HK-2 (cell line): ENCODE measurements around the gene NRTN.

Experiments
- DNase-seq: peaks from one replicate; pipeline ENCODE4 v3.0.0-alpha.2; 2018; ENCODE audit not compliant: unreplicated experiment

Gene NRTN

GRCh38 chr19:5814123-5814851 is 9.4 kb downstream of the NRTN start:
- no peak for DNase-seq

- no peak for DNase-seq
These were observed 10.0 kb downstream of the NRTN start for GRCh38 chr19:5814852-5815246.

- DNase-seq: no peak
These were observed 12.4 kb downstream of the NRTN start for GRCh38 chr19:5817218-5817617.

GRCh38 chr19:5818594-5818993 is 13.7 kb downstream of the NRTN start:
- DNase-seq: no peak

- no peak for DNase-seq
These were observed 15.9 kb downstream of the NRTN start for GRCh38 chr19:5820785-5821184.

GRCh38 chr19:5821521-5822180 is 16.8 kb downstream of the NRTN start:
- no peak for DNase-seq

- DNase-seq: no peak
These were observed 17.4 kb downstream of the NRTN start for GRCh38 chr19:5822181-5822844.

GRCh38 chr19:5823579-5824281 is 18.9 kb downstream of the NRTN start:
- no peak for DNase-seq

GRCh38 chr19:5824751-5825150 is 19.9 kb downstream of the NRTN start:
- DNase-seq: no peak

- DNase-seq: no peak
These were observed 20.3 kb downstream of the NRTN start for GRCh38 chr19:5825178-5825577.

- DNase-seq: no peak
These were observed 21.9 kb downstream of the NRTN start for GRCh38 chr19:5826531-5827341.

GRCh38 chr19:5827342-5827890 is 22.5 kb downstream of the NRTN start:
- no peak for DNase-seq

GRCh38 chr19:5827891-5828660 is 23.2 kb downstream of the NRTN start:
- peak; percentile 98 for DNase-seq

GRCh38 chr19:5828661-5829566 is 24.0 kb downstream of the NRTN start:
- peak; percentile 70 for DNase-seq

- no peak for DNase-seq
These were observed 24.9 kb downstream of the NRTN start for GRCh38 chr19:5829567-5830310.

GRCh38 chr19:5831159-5831558 is 26.3 kb downstream of the NRTN start:
- DNase-seq: no peak

GRCh38 chr19:5832061-5832460 is 27.2 kb downstream of the NRTN start:
- no peak for DNase-seq

- DNase-seq: no peak
These were observed 27.8 kb downstream of the NRTN start for GRCh38 chr19:5832527-5833216.
